IMR-90 (cell line): ENCODE data around the gene SERPINA5. TPM values are rescaled to one million over a fixed set of nuclear protein-coding genes. Genes with fewer than 3 reads are reported as not detected.

ENCODE experiments used
- ATAC-seq: fragments of 200-7000 bp; cut with Tn5 transposase; 2 replicates; pipeline ENCODE4 v1.9.1; 2020; ENCODE audit warnings: low read depth, mild to moderate bottlenecking, moderate library complexity
- BruUV-seq: library from RNA; stranded (reverse); fragments of 400-500 nt; replicated peaks from 2 replicates; lab custom pipeline; 2021; lab: Mats Ljungman, UMichigan
- CTCF ChIA-PET: fragments of 300-600 bp; formaldehyde crosslinking; extraction: SDS; loops from one replicate; lab custom pipeline; 2021; ENCODE audit warnings: antibody characterized with exemption; lab: Yijun Ruan, JAX
- POLR2A ChIA-PET: fragments of 300-600 bp; sonication (Branson Sonifier 250); formaldehyde crosslinking; loops from one replicate; lab custom pipeline; 2022; ENCODE audit warnings: antibody characterized with exemption; ENCODE audit not compliant: unreplicated experiment; lab: Charles Lee
- DNase-seq: peaks from one replicate; pipeline ENCODE4 v3.0.0; 2013
- H2AFZ ChIP-seq: replicated peaks from 2 replicates; pipeline ENCODE3; 2013; ENCODE audit warnings: low read length, mild to moderate bottlenecking; ENCODE audit not compliant: poor library complexity
- H2AK5ac ChIP-seq: 2 replicates; pipeline ENCODE4 v1.6.1; 2013; ENCODE audit warnings: low read depth, low read length, inconsistent platforms
- H2AK9ac ChIP-seq: replicated peaks from 2 replicates; pipeline ENCODE3; 2013; ENCODE audit warnings: mild to moderate bottlenecking, low read depth, low read length, moderate library complexity; ENCODE audit not compliant: poor library complexity
- H2BK120ac ChIP-seq: 2 replicates; pipeline ENCODE4 v1.6.1; 2013; ENCODE audit warnings: low read depth, low read length, inconsistent platforms
- H2BK15ac ChIP-seq: 3 replicates; pipeline ENCODE4 v1.6.1; 2013; ENCODE audit warnings: low read depth, low read length, inconsistent platforms
- H2BK20ac ChIP-seq: 2 replicates; pipeline ENCODE4 v1.6.1; 2013; ENCODE audit warnings: low read depth, mild to moderate bottlenecking, inconsistent platforms, low read length, moderate library complexity
- H2BK5ac ChIP-seq: 2 replicates; pipeline ENCODE4 v1.6.1; 2013; ENCODE audit warnings: mild to moderate bottlenecking, low read depth, low read length, inconsistent platforms; ENCODE audit not compliant: poor library complexity, severe bottlenecking
- H3K14ac ChIP-seq: replicated peaks from 2 replicates; pipeline ENCODE4 v1.6.1; 2013; ENCODE audit warnings: low read depth, low read length, inconsistent platforms
- H3K18ac ChIP-seq: 2 replicates; pipeline ENCODE4 v1.6.1; 2013; ENCODE audit warnings: low read depth, low read length, control low read depth
- H3K23ac ChIP-seq: 2 replicates; pipeline ENCODE4 v1.6.1; 2013; ENCODE audit warnings: low read depth, low read length, inconsistent platforms
- H3K27ac ChIP-seq: 2 replicates; pipeline ENCODE4 v1.5.1; 2013; ENCODE audit warnings: mild to moderate bottlenecking, control low read depth, low read length; ENCODE audit not compliant: insufficient read depth
- H3K27me3 ChIP-seq: 2 replicates; pipeline ENCODE4 v1.6.1; 2013; ENCODE audit warnings: low read length; ENCODE audit not compliant: control insufficient read depth, insufficient read depth
- H3K36me3 ChIP-seq: 2 replicates; pipeline ENCODE4 v1.6.1; 2013; ENCODE audit warnings: low read length, mixed read lengths; ENCODE audit not compliant: control insufficient read depth, insufficient read depth
- H3K4ac ChIP-seq: 2 replicates; pipeline ENCODE4 v1.6.1; 2013; ENCODE audit warnings: low read depth, low read length, inconsistent platforms
- H3K4me1 ChIP-seq: 2 replicates; pipeline ENCODE4 v1.6.1; 2013; ENCODE audit warnings: low read length, mixed read lengths; ENCODE audit not compliant: control insufficient read depth, insufficient read depth
- H3K4me2 ChIP-seq: 2 replicates; pipeline ENCODE4 v1.6.1; 2013; ENCODE audit warnings: low read depth, mild to moderate bottlenecking, control low read depth, low read length, moderate library complexity
- H3K4me3 ChIP-seq: 2 replicates; pipeline ENCODE4 v1.5.1; 2013; ENCODE audit warnings: low read depth, mild to moderate bottlenecking, control low read depth, low read length, moderate library complexity; ENCODE audit not compliant: insufficient read depth
- H3K56ac ChIP-seq: 2 replicates; pipeline ENCODE4 v1.6.1; 2013; ENCODE audit warnings: low read length, inconsistent platforms; ENCODE audit not compliant: insufficient read depth; ENCODE audit errors: extremely low read depth
- H3K79me1 ChIP-seq, 2 experiments: 2 replicates each; pipeline ENCODE4 v1.6.1; 2013; ENCODE audit warnings: low read length in 2 of 2, inconsistent platforms in 1 of 2, low read depth in 1 of 2
- H3K9ac ChIP-seq: 2 replicates; pipeline ENCODE4 v1.6.1; 2013; ENCODE audit warnings: low read depth, low read length, control low read depth
- H3K9me1 ChIP-seq: 2 replicates; pipeline ENCODE4 v1.6.1; 2013; ENCODE audit warnings: low read length, inconsistent platforms; ENCODE audit not compliant: insufficient read depth
- H3K9me3 ChIP-seq: 2 replicates; pipeline ENCODE4 v1.6.1; 2013; ENCODE audit warnings: low read length; ENCODE audit not compliant: control insufficient read depth, insufficient read depth
- H4K20me1 ChIP-seq: 2 replicates; pipeline ENCODE4 v1.6.1; 2013; ENCODE audit warnings: low read length, inconsistent platforms; ENCODE audit not compliant: insufficient read depth
- H4K5ac ChIP-seq: 2 replicates; pipeline ENCODE4 v1.6.1; 2013; ENCODE audit warnings: mild to moderate bottlenecking, low read depth, low read length, control low read depth
- H4K8ac ChIP-seq, 2 experiments: 2 replicates each; pipeline ENCODE4 v1.6.1; 2013; ENCODE audit warnings: low read depth in 2 of 2, low read length in 2 of 2, control low read depth in 1 of 2, inconsistent platforms in 1 of 2
- H4K91ac ChIP-seq: 2 replicates; pipeline ENCODE4 v1.6.1; 2013; ENCODE audit warnings: low read depth, low read length, inconsistent platforms; ENCODE audit not compliant: insufficient read depth
- BHLHE40 ChIP-seq: fragments of 150-350 bp; IDR thresholded peaks from 2 replicates; pipeline ENCODE4 v1.6.1; 2016; ENCODE audit warnings: mild to moderate bottlenecking, low read depth, low read length
- CEBPB ChIP-seq: IDR thresholded peaks from 2 replicates; pipeline ENCODE4 v1.6.1; 2012; ENCODE audit warnings: low read depth, low read length, improper control_type of control experiment
- CHD1 ChIP-seq: IDR thresholded peaks from 2 replicates; pipeline ENCODE4 v1.6.1; 2012; ENCODE audit warnings: low read depth, low read length, improper control_type of control experiment
- CTCF ChIP-seq: conservative IDR thresholded peaks from 2 replicates; pipeline ENCODE4 v1.5.1; 2012; ENCODE audit warnings: mild to moderate bottlenecking, low read depth, low read length, improper control_type of control experiment
- ELK1 ChIP-seq: fragments of 150-350 bp; IDR thresholded peaks from 2 replicates; pipeline ENCODE4 v1.6.1; 2016; ENCODE audit warnings: low read depth, mild to moderate bottlenecking, low read length, moderate library complexity, borderline replicate concordance
- FOS ChIP-seq: fragments of 150-350 bp; IDR thresholded peaks from 2 replicates; pipeline ENCODE4 v1.6.1; 2016; ENCODE audit warnings: low read depth, low read length
- MAFK ChIP-seq: IDR thresholded peaks from 2 replicates; pipeline ENCODE4 v1.6.1; 2012; ENCODE audit warnings: low read depth, low read length, improper control_type of control experiment
- MAZ ChIP-seq: IDR thresholded peaks from 2 replicates; pipeline ENCODE4 v1.6.1; 2012; ENCODE audit warnings: low read depth, mild to moderate bottlenecking, low read length, improper control_type of control experiment, moderate library complexity, borderline replicate concordance
- MXI1 ChIP-seq: IDR thresholded peaks from 2 replicates; pipeline ENCODE4 v1.6.1; 2012; ENCODE audit warnings: low read depth, mild to moderate bottlenecking, low read length, moderate library complexity, borderline replicate concordance
- NFE2L2 ChIP-seq: fragments of 150-350 bp; IDR thresholded peaks from 2 replicates; pipeline ENCODE4 v1.6.1; 2016; ENCODE audit warnings: low read depth, mild to moderate bottlenecking, low read length
- POLR2A ChIP-seq: IDR thresholded peaks from 2 replicates; pipeline ENCODE4 v1.6.1; 2012; ENCODE audit warnings: mild to moderate bottlenecking, low read depth, low read length
- RAD21 ChIP-seq: IDR thresholded peaks from 2 replicates; pipeline ENCODE4 v1.6.1; 2012; ENCODE audit warnings: low read length, improper control_type of control experiment
- RCOR1 ChIP-seq: IDR thresholded peaks from 2 replicates; pipeline ENCODE4 v1.6.1; 2012; ENCODE audit warnings: mild to moderate bottlenecking, low read length, improper control_type of control experiment; ENCODE audit not compliant: insufficient replicate concordance
- RFX5 ChIP-seq: IDR thresholded peaks from 2 replicates; pipeline ENCODE4 v1.8.0; 2012; ENCODE audit warnings: low read depth, mild to moderate bottlenecking, low read length, moderate library complexity
- SMC3 ChIP-seq: fragments of 150-350 bp; IDR thresholded peaks from 2 replicates; pipeline ENCODE4 v1.6.1; 2016; ENCODE audit warnings: low read depth, mild to moderate bottlenecking, antibody characterized with exemption, low read length, moderate library complexity
- USF2 ChIP-seq: fragments of 150-350 bp; IDR thresholded peaks from 2 replicates; pipeline ENCODE4 v1.6.1; 2017; ENCODE audit warnings: mild to moderate bottlenecking, antibody characterized with exemption, low read length, low read depth
- WGBS, 2 experiments: methylation state at CpG; one replicate each; pipeline versions ENCODE4 v1.1.5 to v1.1.7; 2013; ENCODE audit warnings: missing lambda C conversion rate in 2 of 2; ENCODE audit not compliant: insufficient read length in 1 of 2; ENCODE audit errors: extremely low coverage in 2 of 2; 5-methylcytosine and 5-hydroxymethylcytosine counted together
- dilution Hi-C: fragments of 300-500 bp; cut with HindIII; formaldehyde crosslinking; loops from one replicate; pipeline ENCODE4 v1.14.3; 2018; ENCODE audit warnings: low sequenced_read_pairs; ENCODE audit not compliant: unreplicated experiment
- in situ Hi-C: fragments of 300-500 bp; cut with MboI; formaldehyde crosslinking; loops from 3 replicates; pipeline ENCODE4 v1.14.3; 2019; ENCODE audit warnings: low sequenced_read_pairs, inconsistent platforms, mixed read lengths
- intact Hi-C: fragments of 100-400 bp; cut with micrococcal nuclease; formaldehyde crosslinking; loops from 2 replicates; pipeline ENCODE4 v1.10.0; 2022
- polyA plus RNA-seq, 3 experiments: library from polyadenylated mRNA; depleted of rRNA; stranded (reverse); fragments of >200 nt; gene quantifications; 2 replicates each; pipeline ENCODE4 v1.2.3, GENCODE V29; 2012; ENCODE audit warnings: low replicate concordance in 1 of 3
- total RNA-seq: library from RNA; depleted of rRNA; stranded (reverse); fragments of >200 nt; gene quantifications from 2 replicates; pipeline ENCODE4 v1.2.3, GENCODE V29; 2012

The SERPINA5 gene
- total and polyA plus RNA-seq, 2 of the 4 experiments (the other 2 are of a cell fraction): not detected

- Histone ChIP-seq H3K14ac (no peak overlapping the region), H3K23ac (no peak overlapping the region), H3K18ac (no peak overlapping the region), H3K4ac (no peak overlapping the region), H3K27me3 (no peaks in the 10 kb centered on the region; the same call in 1 of the 2 replicates), H3K4me3 (no peak overlapping the region), H3K9me1 (no peaks in the 10 kb centered on the region), H4K8ac (no peak overlapping the region), H4K5ac (no peak overlapping the region), H3K9ac (no peak overlapping the region), H3K36me3 (no peaks in the 10 kb centered on the region), H3K56ac (no peak overlapping the region), H3K79me1 (no peaks in the 10 kb centered on the region), H2BK20ac (no peak overlapping the region), H4K91ac (no peak overlapping the region), H2BK5ac (no peak overlapping the region), H2AK9ac (no peak overlapping the region), H3K4me1 (no peaks in the 10 kb centered on the region), H2BK15ac (no peak overlapping the region), H2BK120ac (no peak overlapping the region), H3K9me3 (no peaks in the 10 kb centered on the region; the same call in 1 of the 2 replicates), H4K20me1 (no peaks in the 10 kb centered on the region), H3K4me2 (no peak overlapping the region), H2AFZ (no peak overlapping the region), H2AK5ac (no peak overlapping the region), H3K27ac (no peak overlapping the region)
- POLR2A ChIA-PET: no interaction called here
- CTCF ChIA-PET: no interaction called here
- no peak for ATAC-seq
- no peak for TF ChIP-seq ELK1
- TF ChIP-seq NFE2L2: no peak
- no peak for TF ChIP-seq CHD1
- no peak for TF ChIP-seq MXI1
- no peak for TF ChIP-seq MAZ
- no peak for TF ChIP-seq MAFK
- TF ChIP-seq CEBPB: no peak
- no peak for TF ChIP-seq POLR2A
- TF ChIP-seq CTCF: no peak
- TF ChIP-seq RAD21: no peak
- no peak for TF ChIP-seq RFX5
- TF ChIP-seq RCOR1: no peak
- TF ChIP-seq BHLHE40: no peak
- no peak for TF ChIP-seq FOS
- TF ChIP-seq USF2: no peak
- TF ChIP-seq SMC3: no peak
- intact Hi-C loops (no loop called here), dilution Hi-C loops (no loop called here), in situ Hi-C loops (no loop called here)
- DNase-seq: no peak
- 60% methylated on average over 1 of the region's 6 CpGs; no CpG with 5 or more reads in 1 of the 2 experiments for WGBS, 2 experiments
- no TSS peak for BruUV-seq
Measured at GRCh38 chr14:94578712-94579111, 2.5 kb upstream of the SERPINA5 start.
